Measurements from ENCODE around the gene LCT. TPM values are rescaled to one million over a fixed set of nuclear protein-coding genes. Genes with fewer than 3 reads are reported as not detected.

Gene LCT
- total and polyA plus RNA-seq, 4 donors, result 0.06 to 0.10 (median 0.07) TPM

DNA sequence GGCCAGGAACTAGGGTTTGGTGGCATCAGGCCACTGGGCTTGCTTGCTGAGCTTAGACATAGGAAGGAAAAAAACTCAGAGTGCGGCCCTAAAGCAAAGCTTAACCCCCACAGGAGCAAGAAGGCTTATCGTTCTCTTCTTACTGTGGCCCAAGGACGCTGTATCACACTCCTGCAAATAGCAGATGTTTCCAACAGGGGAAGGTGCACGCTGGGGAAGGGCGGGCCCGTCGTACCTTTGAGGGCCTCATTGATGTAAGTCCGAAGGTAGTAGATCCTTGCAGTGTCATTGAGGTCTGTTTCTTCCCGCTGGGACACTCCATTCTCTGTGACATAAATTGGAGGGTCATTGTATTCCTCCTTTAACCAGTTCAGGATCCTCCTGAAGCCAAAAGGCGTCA lies 46.6 kb downstream of the LCT start:
- no peak for DNase-seq (ENCODE audit: low read depth in 4 of 6, low spot score in 6 of 6)
- Histone ChIP-seq H3K4me1 (ENCODE audit: control insufficient read depth, insufficient read depth, low read length) (no peaks in the 10 kb centered on the region), H3K9me3 (ENCODE audit: control insufficient read depth, insufficient read depth, low read length) (no peaks in the 10 kb centered on the region), H3K27ac (ENCODE audit: low read depth, low read length) (no peak overlapping the region), H3K27me3 (ENCODE audit: control insufficient read depth, insufficient read depth, low read length) (no peaks in the 10 kb centered on the region), H3K36me3 (ENCODE audit: control insufficient read depth, insufficient read depth, low read length) (peaks cover 11% of the 10 kb centered on the region), H3K4me3 (ENCODE audit: low read depth, low read length) (no peak overlapping the region)
- WGBS (ENCODE audit: insufficient coverage), result 95% methylated on average over 10 of the region's 10 CpGs

DNA sequence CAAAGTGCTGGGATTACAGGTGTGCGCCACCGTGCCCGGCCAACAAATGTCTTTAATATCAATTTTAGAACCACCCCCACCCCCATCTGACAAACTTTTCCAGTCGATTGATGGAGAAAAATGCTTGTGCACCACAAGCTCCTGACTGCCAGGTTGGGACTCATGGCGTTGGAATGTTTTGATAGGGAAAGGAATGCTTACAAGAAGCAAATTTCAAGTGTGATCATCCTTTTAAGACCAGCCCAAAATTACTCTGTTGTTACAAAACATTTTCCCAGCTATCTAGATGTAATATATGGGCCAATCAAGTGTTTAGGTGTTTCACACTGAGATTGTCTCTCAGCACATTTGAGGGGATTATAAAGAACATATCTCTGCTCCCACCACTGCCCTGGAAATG lies 50.2 kb downstream of the LCT start:
- 100% methylated on average over 1 of the region's 5 CpGs for WGBS (ENCODE audit: insufficient coverage)
- H3K36me3 ChIP-seq (ENCODE audit: control insufficient read depth, insufficient read depth, low read length), result peaks cover 18% of the 10 kb centered on the region
- DNase-seq (ENCODE audit: low read depth in 4 of 6, low spot score in 6 of 6), result no peak

DNA sequence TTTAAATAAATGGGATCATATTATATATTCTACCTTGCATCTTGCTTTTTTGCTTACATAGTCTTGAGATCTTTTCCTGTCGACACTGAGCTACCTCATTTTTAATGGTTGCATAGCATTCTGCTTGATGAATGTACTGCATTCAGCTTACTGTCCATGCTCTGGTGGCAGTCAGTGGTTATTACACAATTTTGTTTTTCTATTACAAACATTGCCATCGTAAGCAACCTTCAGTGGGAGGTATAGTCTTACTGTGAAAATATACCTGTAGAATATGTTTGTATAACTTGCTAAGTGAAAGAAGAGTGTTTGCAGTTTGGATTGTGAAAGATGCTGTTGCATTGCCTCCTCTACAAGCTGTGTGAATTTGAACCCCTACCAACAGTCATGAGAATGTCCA lies 52.0 kb downstream of the LCT start:
- Histone ChIP-seq H3K27me3 (ENCODE audit: control insufficient read depth, insufficient read depth, low read length) (no peaks in the 10 kb centered on the region), H3K27ac (ENCODE audit: low read depth, low read length) (no peak overlapping the region), H3K4me1 (ENCODE audit: control insufficient read depth, insufficient read depth, low read length) (no peaks in the 10 kb centered on the region), H3K9me3 (ENCODE audit: control insufficient read depth, insufficient read depth, low read length) (no peaks in the 10 kb centered on the region), H3K4me3 (ENCODE audit: low read depth, low read length) (no peak overlapping the region), H3K36me3 (ENCODE audit: control insufficient read depth, insufficient read depth, low read length) (peaks cover 26% of the 10 kb centered on the region)
- WGBS (ENCODE audit: insufficient coverage), result no CpG with 5 or more reads among the region's 2 CpGs
- no peak for DNase-seq (ENCODE audit: low read depth in 4 of 6, low spot score in 6 of 6)

More for the DNA sequence above, 50.2 kb downstream of the LCT start:
- Histone ChIP-seq H3K27me3 (ENCODE audit: control insufficient read depth, insufficient read depth, low read length) (no peaks in the 10 kb centered on the region), H3K4me1 (ENCODE audit: control insufficient read depth, insufficient read depth, low read length) (no peaks in the 10 kb centered on the region), H3K27ac (ENCODE audit: low read depth, low read length) (no peak overlapping the region), H3K9me3 (ENCODE audit: control insufficient read depth, insufficient read depth, low read length) (no peaks in the 10 kb centered on the region), H3K4me3 (ENCODE audit: low read depth, low read length) (no peak overlapping the region)

DNA sequence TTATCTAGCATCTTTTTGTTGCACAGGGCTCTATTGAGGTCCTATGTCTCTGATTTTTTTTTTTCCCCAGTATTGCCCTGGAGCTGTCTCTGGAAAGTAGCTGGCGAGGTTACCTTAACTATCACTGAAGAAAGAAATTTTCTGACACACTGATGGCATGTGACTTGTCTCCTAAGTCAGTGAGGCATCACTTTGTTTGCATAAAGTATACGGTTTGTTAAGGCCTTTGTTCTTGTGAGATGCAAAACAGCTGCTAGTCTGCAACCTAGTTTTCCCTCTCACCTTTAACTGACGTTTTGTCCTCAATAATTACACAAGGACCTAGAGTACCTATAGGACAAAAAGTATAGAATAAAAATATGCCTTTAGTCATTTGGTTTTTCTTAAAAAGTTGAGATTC lies 53.5 kb downstream of the LCT start:
- Histone ChIP-seq H3K4me1 (ENCODE audit: control insufficient read depth, insufficient read depth, low read length) (no peaks in the 10 kb centered on the region), H3K27ac (ENCODE audit: low read depth, low read length) (no peak overlapping the region), H3K9me3 (ENCODE audit: control insufficient read depth, insufficient read depth, low read length) (no peaks in the 10 kb centered on the region), H3K27me3 (ENCODE audit: control insufficient read depth, insufficient read depth, low read length) (no peaks in the 10 kb centered on the region), H3K4me3 (ENCODE audit: low read depth, low read length) (no peak overlapping the region), H3K36me3 (ENCODE audit: control insufficient read depth, insufficient read depth, low read length) (peaks cover 26% of the 10 kb centered on the region)
- no peak for DNase-seq (ENCODE audit: low read depth in 4 of 6, low spot score in 6 of 6)
- 100% methylated on average over 1 of the region's 3 CpGs for WGBS (ENCODE audit: insufficient coverage)

DNA sequence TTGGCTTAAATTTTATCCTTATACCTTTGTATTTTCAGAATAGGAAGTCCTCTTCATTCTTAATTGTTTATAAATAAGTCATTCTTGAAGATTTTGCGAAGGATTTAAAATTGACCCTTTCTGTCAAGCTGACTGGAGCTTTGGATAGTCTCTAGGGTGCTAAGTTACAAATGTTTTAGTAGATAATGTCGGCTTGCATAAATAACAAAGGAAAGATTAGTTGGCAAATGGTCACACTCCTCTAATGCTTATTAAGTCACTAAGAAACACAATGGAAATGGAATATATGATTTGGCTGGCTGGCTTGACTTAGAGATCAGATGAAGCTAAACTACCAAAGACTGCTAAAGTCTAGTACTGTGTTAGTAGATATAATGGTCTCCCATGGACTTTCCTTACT lies 54.8 kb downstream of the LCT start:
- no peak overlapping the region for H3K27ac ChIP-seq (ENCODE audit: low read depth, low read length)
- DNase-seq (ENCODE audit: low read depth in 4 of 6, low spot score in 6 of 6), result no peak
- no CpG with 5 or more reads among the region's 2 CpGs for whole genome bisulfite sequencing (ENCODE audit: insufficient coverage)
- no peaks in the 10 kb centered on the region for H3K27me3 ChIP-seq (ENCODE audit: control insufficient read depth, insufficient read depth, low read length)
- no peak overlapping the region for H3K4me3 ChIP-seq (ENCODE audit: low read depth, low read length)
- no peaks in the 10 kb centered on the region for H3K9me3 ChIP-seq (ENCODE audit: control insufficient read depth, insufficient read depth, low read length)
- no peaks in the 10 kb centered on the region for H3K4me1 ChIP-seq (ENCODE audit: control insufficient read depth, insufficient read depth, low read length)
- peaks cover 30% of the 10 kb centered on the region for H3K36me3 ChIP-seq (ENCODE audit: control insufficient read depth, insufficient read depth, low read length)

DNA sequence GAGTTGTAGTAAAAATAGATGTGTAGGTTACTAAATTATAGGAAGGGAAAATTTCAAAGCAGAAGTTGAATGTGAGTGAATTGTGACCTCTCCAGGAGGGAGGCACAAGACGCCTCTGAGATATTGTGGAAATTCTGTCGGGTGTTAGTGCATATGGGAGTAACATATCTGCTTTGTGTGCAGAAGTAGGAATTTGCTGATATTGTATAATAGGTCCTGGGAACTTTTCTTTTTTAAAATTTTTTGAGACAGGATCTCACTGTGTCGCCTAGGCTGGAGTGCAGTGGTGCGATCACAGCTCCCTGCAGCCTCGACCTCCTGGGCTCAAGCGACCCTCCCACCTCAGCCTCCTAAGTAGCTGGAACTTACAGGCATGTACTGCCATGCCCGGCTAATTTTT lies 60.6 kb downstream of the LCT start:
- Histone ChIP-seq H3K36me3 (ENCODE audit: control insufficient read depth, insufficient read depth, low read length) (peaks cover 48% of the 10 kb centered on the region), H3K27ac (ENCODE audit: low read depth, low read length) (no peak overlapping the region), H3K4me1 (ENCODE audit: control insufficient read depth, insufficient read depth, low read length) (no peaks in the 10 kb centered on the region), H3K27me3 (ENCODE audit: control insufficient read depth, insufficient read depth, low read length) (no peaks in the 10 kb centered on the region), H3K4me3 (ENCODE audit: low read depth, low read length) (no peak overlapping the region), H3K9me3 (ENCODE audit: control insufficient read depth, insufficient read depth, low read length) (no peaks in the 10 kb centered on the region)
- no peak for DNase-seq (ENCODE audit: low read depth in 4 of 6, low spot score in 6 of 6)
- WGBS (ENCODE audit: insufficient coverage), result 93% methylated on average over 7 of the region's 7 CpGs

DNA sequence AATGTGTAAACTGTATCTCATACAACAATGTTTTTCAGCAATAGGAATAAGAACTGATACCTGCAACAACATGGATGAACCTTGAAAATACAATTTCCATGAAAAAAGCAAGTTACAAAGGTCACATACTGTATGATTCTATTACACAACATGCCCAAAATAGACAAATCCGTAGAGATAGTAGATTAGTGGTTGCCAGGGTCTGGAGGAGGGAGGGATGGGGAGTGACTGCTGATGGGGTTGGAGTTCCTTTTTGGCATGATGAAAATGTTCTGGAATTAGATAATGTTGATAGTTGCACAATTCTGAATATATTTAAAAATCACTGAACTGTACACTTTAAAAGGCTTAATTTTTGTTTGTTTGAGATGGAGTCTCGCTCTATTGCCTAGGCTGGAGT lies 61.6 kb downstream of the LCT start:
- Histone ChIP-seq H3K9me3 (ENCODE audit: control insufficient read depth, insufficient read depth, low read length) (no peaks in the 10 kb centered on the region), H3K27me3 (ENCODE audit: control insufficient read depth, insufficient read depth, low read length) (no peaks in the 10 kb centered on the region), H3K27ac (ENCODE audit: low read depth, low read length) (no peak overlapping the region), H3K4me3 (ENCODE audit: low read depth, low read length) (no peak overlapping the region), H3K4me1 (ENCODE audit: control insufficient read depth, insufficient read depth, low read length) (no peaks in the 10 kb centered on the region), H3K36me3 (ENCODE audit: control insufficient read depth, insufficient read depth, low read length) (peaks cover 48% of the 10 kb centered on the region)
- DNase-seq (ENCODE audit: low read depth in 4 of 6, low spot score in 6 of 6), result no peak
- WGBS (ENCODE audit: insufficient coverage), result 88% methylated on average over 1 of the region's 2 CpGs

DNA sequence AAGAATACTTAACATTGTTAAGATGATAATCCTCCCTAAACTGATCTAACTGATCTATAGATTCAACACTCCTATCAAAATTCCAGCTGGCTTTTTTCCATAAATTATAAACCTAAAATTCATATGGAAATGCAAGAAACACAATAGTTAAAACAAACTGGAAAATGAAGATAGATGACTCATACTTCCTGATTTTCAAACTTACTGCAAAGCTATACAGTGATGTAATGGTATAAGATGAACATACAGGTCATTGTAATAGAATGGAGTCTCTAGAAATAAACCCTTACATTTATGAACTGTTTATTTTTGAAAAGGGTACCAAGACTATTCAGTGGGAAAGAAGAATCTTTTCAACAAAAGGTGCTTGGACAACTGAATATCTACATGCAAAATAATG lies 63.1 kb downstream of the LCT start:
- H3K27ac ChIP-seq (ENCODE audit: low read depth, low read length), result no peak overlapping the region
- peaks cover 51% of the 10 kb centered on the region for H3K36me3 ChIP-seq (ENCODE audit: control insufficient read depth, insufficient read depth, low read length)
- DNase-seq (ENCODE audit: low read depth in 4 of 6, low spot score in 6 of 6), result no peak
- no peaks in the 10 kb centered on the region for H3K9me3 ChIP-seq (ENCODE audit: control insufficient read depth, insufficient read depth, low read length)
- no peaks in the 10 kb centered on the region for H3K27me3 ChIP-seq (ENCODE audit: control insufficient read depth, insufficient read depth, low read length)
- no peaks in the 10 kb centered on the region for H3K4me1 ChIP-seq (ENCODE audit: control insufficient read depth, insufficient read depth, low read length)
- no peak overlapping the region for H3K4me3 ChIP-seq (ENCODE audit: low read depth, low read length)

DNA sequence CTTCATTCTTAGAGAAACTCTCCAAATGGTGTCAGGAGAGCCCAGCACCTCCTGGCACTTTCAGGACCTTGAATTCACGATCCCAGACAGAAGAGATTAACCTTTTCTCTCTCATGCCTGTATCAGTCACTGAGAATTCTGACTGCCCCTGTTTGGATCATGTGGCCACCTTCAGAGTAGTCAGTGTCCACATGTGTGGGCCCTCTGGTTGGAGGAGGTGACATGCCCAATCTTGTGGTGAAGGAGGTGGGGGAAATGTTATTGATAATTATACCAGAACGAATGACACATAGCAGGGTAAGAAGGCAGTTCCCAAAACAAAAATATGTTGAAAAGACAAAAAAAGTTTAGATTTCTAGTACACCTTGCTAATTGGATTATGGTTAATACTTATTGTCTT lies 63.7 kb downstream of the LCT start:
- Histone ChIP-seq H3K27me3 (ENCODE audit: control insufficient read depth, insufficient read depth, low read length) (no peaks in the 10 kb centered on the region), H3K4me3 (ENCODE audit: low read depth, low read length) (no peak overlapping the region), H3K9me3 (ENCODE audit: control insufficient read depth, insufficient read depth, low read length) (no peaks in the 10 kb centered on the region), H3K4me1 (ENCODE audit: control insufficient read depth, insufficient read depth, low read length) (no peaks in the 10 kb centered on the region), H3K36me3 (ENCODE audit: control insufficient read depth, insufficient read depth, low read length) (peaks cover 56% of the 10 kb centered on the region), H3K27ac (ENCODE audit: low read depth, low read length) (no peak overlapping the region)
- WGBS (ENCODE audit: insufficient coverage), result 100% methylated on average over 1 of the region's 2 CpGs
- no peak for DNase-seq (ENCODE audit: low read depth in 4 of 6, low spot score in 6 of 6)

DNA sequence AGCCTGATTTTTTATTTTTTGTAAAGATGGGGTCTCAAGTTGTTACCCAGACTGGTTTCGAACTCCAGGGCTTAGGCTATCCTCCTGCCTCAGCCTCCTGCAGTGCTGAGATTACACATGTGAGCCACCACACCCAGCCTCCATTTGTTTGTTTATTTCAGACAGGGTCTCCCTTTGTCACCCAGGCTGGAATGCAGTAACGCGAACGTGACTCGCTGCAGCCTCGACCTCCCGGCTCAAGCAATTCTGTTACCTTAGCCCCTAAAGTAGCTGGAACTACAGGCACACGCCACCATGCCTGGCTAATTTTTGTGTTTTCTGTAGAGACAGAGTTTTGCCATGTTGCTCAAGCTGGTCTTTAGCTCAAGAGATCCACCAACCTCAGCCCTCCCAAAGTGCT lies 68.1 kb downstream of the LCT start:
- WGBS (ENCODE audit: insufficient coverage), result 87% methylated on average over 6 of the region's 8 CpGs
- Histone ChIP-seq H3K4me3 (ENCODE audit: low read depth, low read length) (no peak overlapping the region), H3K36me3 (ENCODE audit: control insufficient read depth, insufficient read depth, low read length) (peaks cover 57% of the 10 kb centered on the region), H3K27me3 (ENCODE audit: control insufficient read depth, insufficient read depth, low read length) (no peaks in the 10 kb centered on the region), H3K9me3 (ENCODE audit: control insufficient read depth, insufficient read depth, low read length) (no peaks in the 10 kb centered on the region), H3K27ac (ENCODE audit: low read depth, low read length) (no peak overlapping the region), H3K4me1 (ENCODE audit: control insufficient read depth, insufficient read depth, low read length) (no peaks in the 10 kb centered on the region)
- no peak for DNase-seq (ENCODE audit: low read depth in 4 of 6, low spot score in 6 of 6)

Measured in spinal cord (tissue), 10 donors.